ENCODE results near the gene PRPF6. TPM values are rescaled to one million over a fixed set of nuclear protein-coding genes. Genes with fewer than 3 reads are reported as not detected.

The PRPF6 gene
- total and polyA plus RNA-seq, 2 donors from 2014 or later: 51.3 to 73.3 TPM

DNA sequence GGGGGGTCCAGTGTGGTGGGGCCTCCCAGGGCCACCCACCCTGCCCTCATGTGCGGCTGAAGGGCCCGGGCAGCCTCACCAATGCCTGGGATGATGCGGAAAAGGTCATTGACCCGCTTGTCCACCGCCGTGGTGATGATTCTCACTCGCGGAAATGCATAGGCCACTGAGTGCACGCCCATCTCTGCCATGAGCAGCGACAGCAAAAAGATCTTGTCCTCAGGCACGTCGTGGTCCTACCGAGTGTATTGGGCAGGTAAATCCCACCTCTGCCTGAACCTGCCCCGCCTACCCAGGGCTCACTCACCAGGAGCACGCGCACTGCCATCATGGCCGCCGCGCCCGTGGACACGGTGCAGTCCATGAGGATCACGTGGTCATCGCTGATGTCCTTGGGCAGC, 40.9 kb upstream of the PRPF6 start:
- Histone ChIP-seq H3K9me3 (ENCODE audit: control insufficient read depth in 2 of 3, insufficient read depth in 1 of 3, low read length in 3 of 3) (no peaks in the 10 kb centered on the region), H3K27ac (ENCODE audit: low read depth in 2 of 2, low read length in 2 of 2) (no peak overlapping the region), H3K9ac (ENCODE audit: low read length in 3 of 3) (no peak overlapping the region), H3K4me1 (ENCODE audit: control insufficient read depth in 2 of 3, insufficient read depth in 2 of 3, low read depth in 1 of 3, low read length in 3 of 3) (no peaks in the 10 kb centered on the region), H3K4me3 (ENCODE audit: low read length in 3 of 3) (no peak overlapping the region), H3K27me3 (ENCODE audit: control insufficient read depth, insufficient read depth, low read length) (no peaks in the 10 kb centered on the region), H3K36me3 (ENCODE audit: control insufficient read depth in 2 of 3, insufficient read depth in 3 of 3, low read length in 3 of 3) (peaks cover 0 to 32% (median 6%) of the 10 kb centered on the region in 3 donors)
- DNase-seq (peak in 2 of 5 donors; percentile 51 to 72), FAIRE-seq (no peak)
- intact Hi-C loops (cut with DNase I): no loop called here
- TF ChIP-seq, protein P1, sequence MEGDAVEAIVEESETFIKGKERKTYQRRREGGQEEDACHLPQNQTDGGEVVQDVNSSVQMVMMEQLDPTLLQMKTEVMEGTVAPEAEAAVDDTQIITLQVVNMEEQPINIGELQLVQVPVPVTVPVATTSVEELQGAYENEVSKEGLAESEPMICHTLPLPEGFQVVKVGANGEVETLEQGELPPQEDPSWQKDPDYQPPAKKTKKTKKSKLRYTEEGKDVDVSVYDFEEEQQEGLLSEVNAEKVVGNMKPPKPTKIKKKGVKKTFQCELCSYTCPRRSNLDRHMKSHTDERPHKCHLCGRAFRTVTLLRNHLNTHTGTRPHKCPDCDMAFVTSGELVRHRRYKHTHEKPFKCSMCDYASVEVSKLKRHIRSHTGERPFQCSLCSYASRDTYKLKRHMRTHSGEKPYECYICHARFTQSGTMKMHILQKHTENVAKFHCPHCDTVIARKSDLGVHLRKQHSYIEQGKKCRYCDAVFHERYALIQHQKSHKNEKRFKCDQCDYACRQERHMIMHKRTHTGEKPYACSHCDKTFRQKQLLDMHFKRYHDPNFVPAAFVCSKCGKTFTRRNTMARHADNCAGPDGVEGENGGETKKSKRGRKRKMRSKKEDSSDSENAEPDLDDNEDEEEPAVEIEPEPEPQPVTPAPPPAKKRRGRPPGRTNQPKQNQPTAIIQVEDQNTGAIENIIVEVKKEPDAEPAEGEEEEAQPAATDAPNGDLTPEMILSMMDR (IDR thresholded peaks at IDR 0.05; ENCODE audit: borderline replicate concordance, extremely low read depth, insufficient read depth): no peak

DNA sequence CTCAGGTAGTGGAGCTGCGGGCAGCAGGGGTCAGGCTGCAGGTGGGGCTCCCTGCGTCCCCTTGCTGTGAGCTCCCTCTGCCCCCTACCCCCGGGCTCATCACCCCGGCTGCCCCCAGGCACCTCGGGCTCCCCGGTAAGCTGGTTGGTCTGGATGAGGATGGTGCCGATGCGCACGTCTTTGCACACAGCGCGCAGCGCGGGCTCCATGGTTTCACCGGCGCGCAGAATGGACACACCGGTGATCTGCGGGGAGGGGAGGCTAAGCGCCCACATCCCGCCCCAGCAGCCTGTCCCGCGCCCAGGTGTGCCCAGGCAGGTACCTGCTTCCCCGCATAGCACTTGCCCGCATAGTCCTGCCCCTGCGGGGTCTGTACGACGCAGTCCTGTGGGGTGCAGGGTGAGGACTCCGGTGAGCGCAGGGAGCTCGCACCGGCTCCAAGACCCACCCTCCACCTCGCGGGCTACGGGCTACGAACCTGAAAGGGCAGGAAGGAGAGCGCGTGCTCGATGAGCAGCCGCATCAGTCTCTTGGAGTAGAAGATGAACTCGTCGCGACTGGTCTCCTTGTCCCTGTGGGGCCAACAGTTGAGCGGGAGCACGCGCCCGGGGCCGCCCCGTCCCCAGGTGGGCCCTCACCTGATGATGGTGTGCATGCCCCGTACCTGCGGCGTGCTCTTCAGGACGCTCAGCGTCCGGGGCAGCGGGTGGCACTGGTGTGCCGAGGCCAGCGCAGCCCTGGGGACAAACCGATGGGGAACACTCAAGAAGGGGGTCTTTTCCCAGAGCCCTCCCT, 40.3 kb upstream of the PRPF6 start:
- intact Hi-C loops (cut with DNase I): no loop called here
- FAIRE-seq: no peak
- peaks cover 0 to 31% (median 7%) of the 10 kb centered on the region in 3 donors for H3K36me3 ChIP-seq (ENCODE audit: control insufficient read depth in 2 of 3, insufficient read depth in 3 of 3, low read length in 3 of 3)
- H3K4me3 ChIP-seq (ENCODE audit: low read length in 3 of 3): no peak overlapping the region
- no peaks in the 10 kb centered on the region for H3K27me3 ChIP-seq (ENCODE audit: control insufficient read depth, insufficient read depth, low read length)
- DNase-seq: peak in 2 of 5 donors; percentile 42 to 73
- no peak overlapping the region for H3K9ac ChIP-seq (ENCODE audit: low read length in 3 of 3)
- TF ChIP-seq, protein P1 (IDR thresholded peaks at IDR 0.05; ENCODE audit: borderline replicate concordance, extremely low read depth, insufficient read depth): no peak
- H3K4me1 ChIP-seq (ENCODE audit: control insufficient read depth in 2 of 3, insufficient read depth in 2 of 3, low read depth in 1 of 3, low read length in 3 of 3): no peaks in the 10 kb centered on the region
- no peaks in the 10 kb centered on the region for H3K9me3 ChIP-seq (ENCODE audit: control insufficient read depth in 2 of 3, insufficient read depth in 1 of 3, low read length in 3 of 3)
- no peak overlapping the region for H3K27ac ChIP-seq (ENCODE audit: low read depth in 2 of 2, low read length in 2 of 2)

DNA sequence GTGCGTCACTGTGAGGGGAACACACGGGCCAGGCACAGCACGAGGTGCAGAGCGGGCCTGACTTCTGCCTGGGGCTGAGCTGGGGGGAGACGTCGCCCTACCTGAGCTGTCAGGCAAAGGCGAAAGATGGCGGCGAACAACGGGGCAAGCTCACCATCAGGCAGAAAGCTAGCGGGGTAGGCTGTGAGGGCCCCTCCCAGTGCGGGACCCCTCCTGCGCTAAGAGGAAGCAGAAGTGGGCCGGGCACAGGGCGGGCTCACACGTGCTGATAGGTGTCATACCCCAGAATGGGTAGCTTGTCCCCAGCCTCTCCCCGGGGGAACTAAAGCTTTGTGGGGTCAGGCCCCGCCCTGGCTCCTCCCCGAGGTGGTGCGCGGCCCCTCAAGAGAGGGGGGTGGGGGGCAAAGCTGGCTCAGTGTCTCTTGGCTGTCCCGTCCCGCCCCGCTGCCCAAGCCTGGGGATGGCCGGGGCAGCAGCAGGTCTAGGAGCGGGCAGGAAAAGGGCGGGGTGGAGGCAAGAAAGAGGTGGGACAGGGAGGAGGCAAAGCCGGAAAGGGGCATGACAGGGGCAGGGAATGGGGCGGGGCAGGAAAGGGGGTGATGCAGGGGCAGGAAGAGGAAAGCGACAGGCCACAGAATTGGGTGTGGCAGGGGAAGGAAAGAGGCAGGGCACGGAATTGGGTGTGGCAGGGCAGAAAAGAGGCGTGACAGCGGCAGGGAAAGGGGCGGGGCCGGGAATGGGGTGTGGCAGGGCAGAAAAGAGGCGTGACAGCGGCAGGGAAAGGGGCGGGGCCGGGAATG, 39.5 kb upstream of the PRPF6 start:
- Histone ChIP-seq H3K36me3 (ENCODE audit: control insufficient read depth in 2 of 3, insufficient read depth in 3 of 3, low read length in 3 of 3) (peaks cover 0 to 28% (median 7%) of the 10 kb centered on the region in 3 donors), H3K4me3 (ENCODE audit: low read length in 3 of 3) (no peak overlapping the region), H3K4me1 (ENCODE audit: control insufficient read depth in 2 of 3, insufficient read depth in 2 of 3, low read depth in 1 of 3, low read length in 3 of 3) (no peaks in the 10 kb centered on the region), H3K27me3 (ENCODE audit: control insufficient read depth, insufficient read depth, low read length) (no peaks in the 10 kb centered on the region), H3K9ac (ENCODE audit: low read length in 3 of 3) (no peak overlapping the region), H3K9me3 (ENCODE audit: control insufficient read depth in 2 of 3, insufficient read depth in 1 of 3, low read length in 3 of 3) (no peaks in the 10 kb centered on the region), H3K27ac (ENCODE audit: low read depth in 2 of 2, low read length in 2 of 2) (peak overlapping the region in 1 of 2 donors; percentile 9)
- TF ChIP-seq, protein P1 (IDR thresholded peaks at IDR 0.05; ENCODE audit: borderline replicate concordance, extremely low read depth, insufficient read depth): no peak
- intact Hi-C loops (cut with DNase I): no loop called here
- no peak for FAIRE-seq
- peak in 2 of 5 donors; percentile 64 to 92 for DNase-seq
